DND-41 (cell line): ENCODE measurements around the gene SLC38A10.

ENCODE experiments used
- EZH2 ChIP-seq: IDR thresholded peaks from 3 replicates; pipeline ENCODE4 v1.6.1; 2012; ENCODE audit warnings: borderline replicate concordance, low read depth, mild to moderate bottlenecking, moderate library complexity, low read length, inconsistent platforms; ENCODE audit not compliant: severe bottlenecking
- TF ChIP-seq, protein P1 (sequence below): IDR thresholded peaks from 2 replicates; pipeline ENCODE4 v1.5.1; 2012; ENCODE audit warnings: borderline replicate concordance, low read length, moderate library complexity, mild to moderate bottlenecking; ENCODE audit not compliant: poor library complexity, severe bottlenecking; ENCODE audit errors: extremely low read depth

DNA sequence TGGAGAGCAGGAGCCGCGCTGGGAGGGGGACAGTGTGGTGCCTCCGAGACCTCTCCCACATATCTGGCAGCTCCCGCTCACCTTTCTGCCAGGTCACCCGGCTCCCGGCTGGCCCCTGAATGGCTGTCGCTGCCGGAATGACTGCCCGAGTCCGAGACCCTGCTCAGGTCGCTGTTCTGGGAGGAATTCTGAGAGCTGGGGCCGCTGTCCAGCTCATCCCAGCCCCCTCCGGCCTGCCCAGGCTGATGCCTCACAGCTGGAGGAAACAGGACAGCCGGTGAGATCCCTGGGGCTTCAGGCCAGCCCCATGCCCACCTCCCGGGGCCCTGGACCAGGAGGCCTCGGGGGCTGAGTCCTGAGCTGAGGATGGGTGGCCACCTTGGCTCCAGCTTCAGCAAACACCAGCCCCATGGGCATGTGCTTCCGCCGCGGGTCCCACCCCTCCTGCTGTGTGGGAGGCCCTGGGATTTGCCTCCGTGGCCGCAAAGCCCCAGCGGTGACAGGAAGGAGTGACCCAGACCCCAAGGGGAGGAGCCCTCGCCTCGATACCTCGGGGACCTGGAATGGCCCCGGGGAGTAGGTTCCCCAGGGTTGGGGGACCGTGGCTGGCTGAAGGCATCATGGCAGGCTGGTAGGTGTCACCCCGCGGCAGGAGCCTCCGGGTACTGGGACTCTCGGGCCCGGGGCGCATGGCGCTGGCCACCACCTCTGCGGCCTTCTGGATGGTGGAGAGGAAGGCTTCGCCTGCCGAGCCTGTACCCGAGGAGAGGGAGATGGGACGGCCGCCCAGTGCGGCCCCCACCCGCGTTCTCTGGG is 63.1 kb downstream of the SLC38A10 start:
- TF ChIP-seq, protein P1, sequence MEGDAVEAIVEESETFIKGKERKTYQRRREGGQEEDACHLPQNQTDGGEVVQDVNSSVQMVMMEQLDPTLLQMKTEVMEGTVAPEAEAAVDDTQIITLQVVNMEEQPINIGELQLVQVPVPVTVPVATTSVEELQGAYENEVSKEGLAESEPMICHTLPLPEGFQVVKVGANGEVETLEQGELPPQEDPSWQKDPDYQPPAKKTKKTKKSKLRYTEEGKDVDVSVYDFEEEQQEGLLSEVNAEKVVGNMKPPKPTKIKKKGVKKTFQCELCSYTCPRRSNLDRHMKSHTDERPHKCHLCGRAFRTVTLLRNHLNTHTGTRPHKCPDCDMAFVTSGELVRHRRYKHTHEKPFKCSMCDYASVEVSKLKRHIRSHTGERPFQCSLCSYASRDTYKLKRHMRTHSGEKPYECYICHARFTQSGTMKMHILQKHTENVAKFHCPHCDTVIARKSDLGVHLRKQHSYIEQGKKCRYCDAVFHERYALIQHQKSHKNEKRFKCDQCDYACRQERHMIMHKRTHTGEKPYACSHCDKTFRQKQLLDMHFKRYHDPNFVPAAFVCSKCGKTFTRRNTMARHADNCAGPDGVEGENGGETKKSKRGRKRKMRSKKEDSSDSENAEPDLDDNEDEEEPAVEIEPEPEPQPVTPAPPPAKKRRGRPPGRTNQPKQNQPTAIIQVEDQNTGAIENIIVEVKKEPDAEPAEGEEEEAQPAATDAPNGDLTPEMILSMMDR: no peak
- no peak for TF ChIP-seq EZH2
